T-cell (primary cell): ENCODE results near the gene DOCK8. TPM values are rescaled to one million over a fixed set of nuclear protein-coding genes. Genes with fewer than 3 reads are reported as not detected.
A peak's percentile ranks its signal among the peaks of the same experiment; 100 is the strongest.

Experiments
- ATAC-seq, 4 experiments: fragments of 200-7000 bp in 3 of 4; fragments of 150-1000 bp in 1 of 4; cut with Tn5 transposase; replicated peaks in 1 of 4; 1 replicate in 3 of 4; 2 replicates in 1 of 4; pipeline ENCODE4 v1.10.0; 2021; ENCODE audit warnings: moderate library complexity in 3 of 4, mild to moderate bottlenecking in 2 of 4, moderate number of reproducible peaks in 1 of 4
- CTCF ChIA-PET, 2 donors: fragments of 300-600 bp; sonication (Branson Sonifier 250); formaldehyde crosslinking; loops; one replicate each; lab custom pipeline; 2022; ENCODE audit warnings: antibody characterized with exemption in 2 of 2; lab: Charles Lee
- POLR2A ChIA-PET, 2 donors: fragments of 300-600 bp; sonication (Branson Sonifier 250); formaldehyde crosslinking; loops; one replicate each; lab custom pipeline; 2022; ENCODE audit warnings: antibody characterized with exemption in 2 of 2; lab: Charles Lee
- DNase-seq, 35 experiments: peaks; one replicate each; pipeline versions ENCODE4 v3.0.0 to v3.0.0-alpha.2; 2013 to 2023
- H3K27ac ChIP-seq: one replicate; pipeline ENCODE4 v1.5.1; 2013; ENCODE audit warnings: low read length
- H3K27me3 ChIP-seq, 2 experiments: replicated peaks in 1 of 2; 1 replicate in 1 of 2; 2 replicates in 1 of 2; pipeline versions ENCODE4 v1.6.1 to v1.7.0; 2013; ENCODE audit warnings: low read length in 1 of 2, mixed read lengths in 1 of 2; ENCODE audit not compliant: control insufficient read depth in 2 of 2, insufficient read depth in 2 of 2; ENCODE audit errors: extremely low read depth in 1 of 2
- H3K36me3 ChIP-seq, 2 donors: 1 replicate in 1 of 2; 2 replicates in 1 of 2; pipeline versions ENCODE4 v1.6.1 to v1.7.0; 2013; ENCODE audit warnings: low read length in 1 of 2; ENCODE audit not compliant: control insufficient read depth in 2 of 2, insufficient read depth in 1 of 2; ENCODE audit errors: extremely low read depth in 1 of 2
- H3K4me1 ChIP-seq, 2 experiments: 1 replicate in 1 of 2; 2 replicates in 1 of 2; pipeline versions ENCODE4 v1.6.1 to v1.7.0; 2013; ENCODE audit warnings: low read length in 2 of 2, mixed read lengths in 1 of 2; ENCODE audit not compliant: insufficient read depth in 2 of 2, control insufficient read depth in 1 of 2; ENCODE audit errors: extremely low read depth in 1 of 2
- H3K4me3 ChIP-seq, 2 donors: 1 replicate in 1 of 2; 2 replicates in 1 of 2; pipeline versions ENCODE4 v1.5.1 to v1.7.0; 2013; ENCODE audit warnings: mild to moderate bottlenecking in 2 of 2, low read length in 1 of 2, moderate library complexity in 1 of 2; ENCODE audit not compliant: control insufficient read depth in 1 of 2; ENCODE audit errors: extremely low read depth in 1 of 2
- H3K9me3 ChIP-seq: 2 replicates; pipeline ENCODE4 v1.7.0; 2013
- H3K27ac Mint-ChIP-seq, 2 donors: one replicate each; pipeline ENCODE4 v1.8.0; 2020 to 2021; ENCODE audit warnings: mild to moderate bottlenecking in 2 of 2, mixed read lengths in 2 of 2
- H3K27me3 Mint-ChIP-seq, 2 donors: one replicate each; pipeline ENCODE4 v1.8.0; 2021 to 2022; ENCODE audit warnings: mixed read lengths in 2 of 2
- H3K36me3 Mint-ChIP-seq: one replicate; pipeline ENCODE4 v1.8.0; 2021; ENCODE audit warnings: mixed read lengths
- H3K4me1 Mint-ChIP-seq, 3 donors: one replicate each; pipeline ENCODE4 v1.8.0; 2020 to 2022; ENCODE audit warnings: mixed read lengths in 3 of 3, mild to moderate bottlenecking in 1 of 3
- H3K4me3 Mint-ChIP-seq, 3 donors: one replicate each; pipeline ENCODE4 v1.8.0; 2020 to 2022; ENCODE audit warnings: mild to moderate bottlenecking in 3 of 3, mixed read lengths in 3 of 3, moderate library complexity in 3 of 3
- H3K9me3 Mint-ChIP-seq, 3 donors: one replicate each; pipeline ENCODE4 v1.8.0; 2020 to 2022; ENCODE audit warnings: mixed read lengths in 3 of 3
- WGBS: methylation state at CpG from one replicate; pipeline ENCODE4 v1.1.5; 2013; ENCODE audit warnings: missing lambda C conversion rate; ENCODE audit not compliant: insufficient coverage; 5-methylcytosine and 5-hydroxymethylcytosine counted together
- total RNA-seq, 35 experiments: library from RNA in 6 of 35; stranded (reverse) in 6 of 35; fragments of 120-200 nt in 1 of 35; gene quantifications; one replicate each; pipeline versions ENCODE4 v1.2.1 to v1.2.4 and lab custom pipeline; 2013 to 2026

The DOCK8 gene
- total RNA-seq, 5 donors from 2014 or later (not counting 1 experiment from before 2014, with no cell fraction given): 173 to 231 (median 208) TPM

GRCh38 chr9:343773-344172 is 129.1 kb downstream of the DOCK8 start:
- CTCF ChIA-PET: no interaction called here
- DNase-seq (no peak), ATAC-seq (no peak)
- Mint-ChIP-seq H3K4me1 (peaks cover 10 to 13% (median 11%) of the 10 kb centered on the region in 3 donors), H3K27me3 (no peaks in the 10 kb centered on the region), H3K36me3 (peaks cover 65% of the 10 kb centered on the region), H3K9me3 (no peaks in the 10 kb centered on the region), H3K27ac (peak overlapping the region in 1 of 2 donors; percentile 23), H3K4me3 (no peak overlapping the region)
- no peaks in the 10 kb centered on the region for H3K27me3 ChIP-seq
- no peaks in the 10 kb centered on the region for H3K9me3 ChIP-seq
- H3K4me1 ChIP-seq: no peaks in the 10 kb centered on the region
- peaks cover 9 to 92% of the 10 kb centered on the region in 2 donors for H3K36me3 ChIP-seq
- no peak overlapping the region for H3K4me3 ChIP-seq
- WGBS: no CpG with 5 or more reads among the region's 4 CpGs
- no peak overlapping the region for H3K27ac ChIP-seq
- POLR2A ChIA-PET: no interaction called here

GRCh38 chr9:346111-346571 is 131.5 kb downstream of the DOCK8 start:
- Mint-ChIP-seq H3K4me3 (no peak overlapping the region), H3K36me3 (peaks cover 66% of the 10 kb centered on the region), H3K27ac (no peak overlapping the region), H3K27me3 (no peaks in the 10 kb centered on the region), H3K9me3 (no peaks in the 10 kb centered on the region), H3K4me1 (peaks cover 23 to 35% (median 31%) of the 10 kb centered on the region in 3 donors)
- H3K4me3 ChIP-seq: no peak overlapping the region
- POLR2A ChIA-PET: no interaction called here
- DNase-seq (no peak), ATAC-seq (no peak)
- H3K27ac ChIP-seq: no peak overlapping the region
- CTCF ChIA-PET: no interaction called here
- no peaks in the 10 kb centered on the region for H3K27me3 ChIP-seq
- 90% methylated on average over 7 of the region's 8 CpGs for WGBS
- peaks cover 0 to 11% of the 10 kb centered on the region in 2 experiments for H3K4me1 ChIP-seq
- H3K36me3 ChIP-seq: peaks cover 12 to 89% of the 10 kb centered on the region in 2 donors
- H3K9me3 ChIP-seq: no peaks in the 10 kb centered on the region

- H3K27me3 Mint-ChIP-seq: no peaks in the 10 kb centered on the region
- peaks cover 14 to 87% of the 10 kb centered on the region in 2 donors for H3K36me3 ChIP-seq
- peaks cover 25 to 47% (median 37%) of the 10 kb centered on the region in 3 donors for H3K4me1 Mint-ChIP-seq
- no peak overlapping the region for H3K27ac Mint-ChIP-seq
- no peaks in the 10 kb centered on the region for H3K27me3 ChIP-seq
- no peak for DNase-seq
- no peak overlapping the region for H3K4me3 Mint-ChIP-seq
- ChIA-PET CTCF (no interaction called here), POLR2A (no interaction called here)
- H3K9me3 Mint-ChIP-seq: no peaks in the 10 kb centered on the region
- H3K36me3 Mint-ChIP-seq: peaks cover 67% of the 10 kb centered on the region
- no peak overlapping the region for H3K4me3 ChIP-seq
- no peak for ATAC-seq
- no peaks in the 10 kb centered on the region for H3K9me3 ChIP-seq
- WGBS: no CpG with 5 or more reads among the region's 9 CpGs
- H3K4me1 ChIP-seq: peaks cover 0 to 12% of the 10 kb centered on the region in 2 experiments
- no peak overlapping the region for H3K27ac ChIP-seq
Observed at GRCh38 chr9:347667-348292, 133.1 kb downstream of the DOCK8 start.

- no peaks in the 10 kb centered on the region for H3K9me3 Mint-ChIP-seq
- peak overlapping the region; percentile 79 to 83 for H3K27ac Mint-ChIP-seq
- Histone ChIP-seq H3K27ac (no peak overlapping the region), H3K4me3 (no peak overlapping the region), H3K9me3 (no peaks in the 10 kb centered on the region), H3K4me1 (peaks cover 0 to 12% of the 10 kb centered on the region in 2 experiments), H3K36me3 (peaks cover 14 to 84% of the 10 kb centered on the region in 2 donors), H3K27me3 (no peaks in the 10 kb centered on the region)
- CTCF ChIA-PET: no interaction called here
- peaks cover 56% of the 10 kb centered on the region for H3K36me3 Mint-ChIP-seq
- WGBS: no CpG with 5 or more reads among the region's 7 CpGs
- ATAC-seq (peak in 2 of 4 experiments; percentile 26 to 30), DNase-seq (no peak)
- H3K4me1 Mint-ChIP-seq: peaks cover 35 to 63% (median 47%) of the 10 kb centered on the region in 3 donors
- no peaks in the 10 kb centered on the region for H3K27me3 Mint-ChIP-seq
- POLR2A ChIA-PET: interaction anchor here in 1 of 2 donors (0.6 kb wide), 1 partner anchor 17 kb away, joined by 4 read pairs; no protein-coding TSS in a partner anchor
- peak overlapping the region in 1 of 3 donors; percentile 15 for H3K4me3 Mint-ChIP-seq
Observed at GRCh38 chr9:350384-350783, 135.7 kb downstream of the DOCK8 start.

GRCh38 chr9:351916-352315 is 137.3 kb downstream of the DOCK8 start:
- H3K27ac ChIP-seq: no peak overlapping the region
- Mint-ChIP-seq H3K27ac (peak overlapping the region in 1 of 2 donors; percentile 81), H3K9me3 (no peaks in the 10 kb centered on the region), H3K36me3 (peaks cover 55% of the 10 kb centered on the region), H3K4me1 (peaks cover 43 to 66% (median 50%) of the 10 kb centered on the region in 3 donors), H3K27me3 (no peaks in the 10 kb centered on the region), H3K4me3 (no peak overlapping the region)
- H3K4me1 ChIP-seq: peaks cover 0 to 12% of the 10 kb centered on the region in 2 experiments
- H3K9me3 ChIP-seq: no peaks in the 10 kb centered on the region
- DNase-seq: no peak
- H3K4me3 ChIP-seq: no peak overlapping the region
- no peak for ATAC-seq
- peaks cover 9 to 82% of the 10 kb centered on the region in 2 donors for H3K36me3 ChIP-seq
- ChIA-PET POLR2A (interaction anchor here in 1 of 2 donors (0.6 kb wide), 1 partner anchor 9 kb away, joined by 4 read pairs; no protein-coding TSS in a partner anchor), CTCF (no interaction called here)
- 90% methylated on average over 3 of the region's 5 CpGs for WGBS
- H3K27me3 ChIP-seq: no peaks in the 10 kb centered on the region

GRCh38 chr9:353077-353476 is 138.4 kb downstream of the DOCK8 start:
- ATAC-seq (no peak), DNase-seq (no peak)
- Histone ChIP-seq H3K27me3 (no peaks in the 10 kb centered on the region), H3K36me3 (peaks cover 11 to 82% of the 10 kb centered on the region in 2 donors), H3K27ac (no peak overlapping the region), H3K9me3 (no peaks in the 10 kb centered on the region), H3K4me1 (peaks cover 0 to 12% of the 10 kb centered on the region in 2 experiments), H3K4me3 (no peak overlapping the region)
- WGBS: no CpG with 5 or more reads among the region's 1 CpG
- Mint-ChIP-seq H3K4me3 (no peak overlapping the region), H3K27me3 (no peaks in the 10 kb centered on the region), H3K36me3 (peaks cover 58% of the 10 kb centered on the region), H3K27ac (peak overlapping the region in 1 of 2 donors; percentile 30), H3K9me3 (no peaks in the 10 kb centered on the region), H3K4me1 (peaks cover 48 to 67% (median 50%) of the 10 kb centered on the region in 3 donors)
- POLR2A ChIA-PET: no interaction called here
- CTCF ChIA-PET: no interaction called here
